NCI-H526 (cell line): ENCODE measurements around the gene PRCC.
A peak's percentile ranks its signal among the peaks of the same experiment; 100 is the strongest.
"Not testable (repeated sequence)": the region's sequence is repeated elsewhere in the genome, so short reads cannot be mapped to it uniquely, and the experiment has no call there.

ENCODE experiments used
- DNase-seq, 2 experiments: peaks; one replicate each; lab custom pipeline; 2025; lab: John Stamatoyannopoulos, UW

PRCC gene

GRCh38 chr1:156765136-156765535, 2.2 kb upstream of the PRCC start:
- not testable (repeated sequence) for DNase-seq

DNA sequence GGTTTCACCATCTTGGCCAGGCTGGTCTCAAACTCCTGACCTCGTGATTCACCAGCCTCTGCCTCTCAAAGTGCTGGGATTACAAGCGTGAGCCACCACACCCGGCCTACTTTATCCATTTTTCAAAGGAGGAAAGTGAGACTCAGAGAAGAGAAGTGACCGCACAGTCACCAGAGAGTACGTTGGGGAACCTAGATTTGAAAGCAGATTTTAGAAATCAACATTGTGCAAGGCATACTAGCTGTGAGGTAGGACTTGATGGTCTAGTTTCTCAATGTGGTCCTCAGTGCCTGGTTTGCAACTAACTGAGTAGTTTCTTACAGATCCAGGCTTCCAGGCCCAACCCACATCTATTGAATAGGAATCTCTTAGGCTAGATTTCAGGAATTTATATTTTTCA, 1.7 kb upstream of the PRCC start:
- no peak for DNase-seq

DNA sequence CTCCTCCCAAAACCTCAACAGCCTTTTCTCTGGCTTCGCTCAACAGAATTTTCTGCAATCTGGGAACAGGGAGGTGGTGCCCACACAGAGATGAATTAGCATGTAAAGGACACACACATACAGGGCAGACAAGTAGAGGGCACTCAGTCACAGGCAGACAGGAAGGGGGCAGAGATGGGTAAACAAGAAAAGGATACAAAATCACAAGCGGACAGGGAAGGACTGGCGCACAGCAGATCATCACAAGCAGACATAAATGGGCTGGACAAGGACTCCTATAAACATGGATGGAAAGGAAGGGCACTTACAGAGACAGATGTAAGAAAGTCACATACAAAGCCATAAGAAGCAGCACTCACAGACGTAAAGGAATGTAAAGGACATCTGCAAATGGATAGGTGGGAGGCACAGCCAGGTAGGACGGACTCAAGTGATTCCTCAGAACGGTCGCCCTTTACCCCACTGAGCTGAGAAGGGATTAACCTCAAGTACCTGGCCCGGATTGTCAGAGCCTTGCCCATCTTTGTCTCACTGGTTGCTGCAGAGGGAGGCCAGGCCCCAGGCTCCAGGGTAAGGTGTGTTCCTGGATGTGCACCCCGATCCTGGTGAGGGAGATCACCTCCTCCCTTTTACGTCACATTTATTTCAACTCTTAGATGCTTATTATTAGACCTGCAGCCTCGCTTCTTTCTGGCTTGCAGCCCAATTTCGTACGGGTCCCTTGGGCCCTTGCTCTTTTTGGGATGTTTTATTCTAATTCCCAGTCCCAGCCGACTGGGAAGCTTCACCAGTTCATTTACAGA, 836 bp upstream of the PRCC start:
- DNase-seq = no peak

GRCh38 chr1:156767879-156768604, 707 bp downstream of the PRCC start:
- peak in 1 of 2 experiments; percentile 39 for DNase-seq

DNA sequence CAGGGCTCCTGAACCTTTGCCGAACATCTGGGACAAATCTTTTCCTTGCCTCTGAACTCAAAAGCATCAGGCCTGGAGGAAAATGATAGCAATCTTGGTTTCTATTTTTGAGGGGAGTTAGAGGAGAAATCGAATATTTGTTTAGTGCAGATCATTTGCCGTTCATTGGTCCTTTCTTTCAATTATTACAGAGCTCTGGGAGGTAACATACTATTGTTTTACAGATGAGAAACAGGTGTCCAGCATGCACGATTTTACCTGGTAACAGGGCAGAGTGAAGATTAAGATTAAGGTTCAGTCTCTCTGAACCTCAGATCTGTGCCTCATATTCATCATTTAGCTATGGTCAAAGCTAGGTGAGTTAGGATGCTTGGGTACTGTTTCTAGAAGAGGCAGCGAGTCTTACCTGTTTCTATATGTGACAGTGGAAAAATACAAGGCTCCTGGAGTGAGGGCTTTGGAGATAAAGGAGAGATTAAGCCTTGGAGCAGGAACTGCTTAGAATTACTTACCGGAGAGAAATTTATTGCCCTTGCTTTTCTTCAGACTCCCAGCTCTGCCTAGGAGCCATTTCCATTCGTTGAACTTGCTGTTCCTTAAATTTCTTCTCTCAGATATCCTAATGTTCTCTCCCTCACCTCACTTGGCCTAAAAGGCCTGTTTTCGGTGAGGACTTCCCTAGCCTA, 1.4 kb downstream of the PRCC start:
- no peak for DNase-seq

GRCh38 chr1:156772222-156772621, 4.9 kb downstream of the PRCC start:
- DNase-seq = no peak

DNA sequence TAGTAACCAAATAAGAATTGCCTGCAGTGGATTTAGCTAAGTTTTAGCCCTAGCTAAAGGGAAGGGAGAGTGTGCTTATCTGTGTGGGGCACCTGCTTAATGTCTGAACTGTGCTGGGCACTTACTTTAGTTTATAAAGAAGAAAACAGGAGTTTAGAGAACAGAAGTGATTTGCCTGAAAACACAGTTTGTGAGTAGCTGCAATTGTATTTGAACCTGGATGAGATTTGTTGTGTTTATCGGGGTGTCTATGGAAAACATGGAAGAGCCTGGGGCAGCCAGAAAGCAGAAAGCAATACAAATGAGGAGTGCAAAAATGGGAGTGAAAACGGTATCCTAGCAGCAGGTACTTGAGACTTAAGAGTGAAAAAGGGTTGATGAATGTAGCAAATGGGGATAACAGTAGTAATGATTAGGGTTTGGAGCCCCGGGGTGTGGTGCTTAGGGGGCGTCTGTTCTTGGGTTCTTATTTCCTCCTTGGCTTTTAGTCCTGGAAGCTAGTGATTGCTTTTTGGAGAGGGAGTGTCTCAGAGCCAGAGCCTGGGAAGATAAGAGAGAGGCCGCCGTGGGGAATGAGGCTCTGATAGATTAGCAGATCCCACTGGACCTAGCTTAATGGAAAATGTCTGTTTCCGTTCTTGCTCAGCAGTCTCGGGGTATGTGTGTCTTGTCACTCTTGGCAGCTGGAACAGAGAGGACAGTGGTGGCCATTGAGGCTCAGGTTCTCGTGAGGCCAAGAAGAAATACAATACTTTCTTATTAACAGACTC, 5.6 kb downstream of the PRCC start:
- DNase-seq = no peak

GRCh38 chr1:156773607-156774006, 6.3 kb downstream of the PRCC start:
- peak in 1 of 2 experiments; percentile 19 for DNase-seq

GRCh38 chr1:156775799-156776198, 8.5 kb downstream of the PRCC start:
- no peak for DNase-seq

DNA sequence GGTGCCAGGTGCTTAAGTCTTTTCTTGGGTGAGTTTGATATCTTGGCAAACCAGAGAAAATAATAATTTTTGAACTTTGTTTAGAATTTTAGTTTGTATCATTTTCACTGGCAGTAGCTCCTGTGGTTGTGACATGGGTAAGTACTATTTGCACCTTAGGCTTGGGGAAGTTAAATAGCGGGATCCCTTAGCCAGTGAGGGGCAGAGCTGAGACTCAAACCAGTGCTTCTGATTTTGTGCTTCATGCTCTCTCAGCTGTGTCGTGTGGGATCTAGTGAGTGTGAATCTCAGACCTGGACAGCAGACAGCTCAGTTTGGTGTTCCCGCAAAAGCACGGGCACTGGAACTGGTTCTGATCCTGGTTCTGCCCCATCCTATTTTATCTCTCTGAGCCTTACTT, 9.6 kb downstream of the PRCC start:
- no peak for DNase-seq

DNA sequence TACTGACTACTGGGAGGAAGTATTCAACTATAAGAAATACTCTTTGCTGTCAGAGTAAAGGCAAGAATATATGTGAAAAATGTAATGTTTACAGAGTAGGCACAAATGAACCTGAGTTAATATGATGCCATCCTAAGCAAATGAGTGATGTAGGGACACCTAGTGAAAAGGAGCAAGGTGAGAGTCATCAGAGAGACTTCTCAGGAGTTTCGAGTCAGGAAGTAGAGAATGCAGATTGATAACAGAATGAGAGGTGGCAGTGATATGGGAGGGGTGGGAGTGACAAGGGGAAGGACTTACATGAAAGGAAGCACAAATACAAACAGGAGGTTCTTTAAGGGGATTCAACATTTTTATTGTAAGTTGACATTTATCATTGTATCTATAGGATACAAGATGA, 10.2 kb downstream of the PRCC start:
- DNase-seq = no peak

DNA sequence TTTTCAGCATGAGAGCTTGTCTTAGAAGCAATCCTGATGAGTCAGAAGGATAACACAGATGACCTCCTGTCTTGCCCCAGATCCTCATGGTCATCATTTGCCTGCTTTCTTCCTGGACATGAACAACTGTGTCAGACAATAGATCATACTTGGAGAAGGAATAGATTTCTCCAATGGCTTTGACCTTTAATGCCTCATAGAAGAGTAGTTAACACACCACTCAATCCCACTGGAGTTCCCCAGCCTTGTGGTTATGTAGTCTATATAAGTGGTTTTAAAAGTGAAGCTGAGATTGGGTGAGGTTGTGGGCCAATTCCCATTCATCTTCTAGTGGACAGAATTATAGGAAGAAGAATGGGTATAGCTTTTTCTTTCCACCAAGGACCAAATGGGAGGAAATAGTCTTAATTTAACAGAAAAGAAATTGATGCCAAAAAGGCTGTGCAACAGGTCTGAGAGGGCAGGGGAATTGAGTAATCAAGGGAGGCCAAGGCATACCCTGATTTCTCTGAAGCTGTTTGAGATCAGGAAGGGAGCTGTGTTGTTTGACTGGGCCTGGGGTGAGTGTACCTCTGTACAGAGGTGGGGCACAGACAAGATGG, 14.4 kb downstream of the PRCC start:
- no peak for DNase-seq

DNA sequence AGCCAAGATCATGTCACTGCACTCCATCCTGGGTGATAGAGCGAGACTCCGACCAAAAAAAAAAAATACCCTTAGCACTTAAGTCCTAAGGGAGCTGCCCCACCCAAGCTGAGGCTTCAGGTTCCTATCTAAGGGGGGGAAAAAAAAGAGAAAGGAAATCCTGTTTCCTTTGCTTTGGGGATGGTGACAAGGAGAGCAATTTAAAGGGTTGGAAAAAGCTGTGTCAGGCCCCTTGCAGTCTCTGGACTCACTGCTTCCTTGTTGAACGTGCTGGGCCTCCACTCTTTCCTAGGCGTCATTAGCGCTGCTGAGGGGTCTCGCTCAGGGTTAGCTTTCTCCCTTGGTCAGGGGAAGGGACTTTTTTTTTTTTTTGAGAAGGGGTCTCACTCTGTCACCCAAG, 18.1 kb downstream of the PRCC start:
- DNase-seq = no peak

- DNase-seq = no peak
Observed at GRCh38 chr1:156786640-156787039, 19.3 kb downstream of the PRCC start.

- no peak for DNase-seq
Observed at GRCh38 chr1:156788136-156788535, 20.8 kb downstream of the PRCC start.

DNA sequence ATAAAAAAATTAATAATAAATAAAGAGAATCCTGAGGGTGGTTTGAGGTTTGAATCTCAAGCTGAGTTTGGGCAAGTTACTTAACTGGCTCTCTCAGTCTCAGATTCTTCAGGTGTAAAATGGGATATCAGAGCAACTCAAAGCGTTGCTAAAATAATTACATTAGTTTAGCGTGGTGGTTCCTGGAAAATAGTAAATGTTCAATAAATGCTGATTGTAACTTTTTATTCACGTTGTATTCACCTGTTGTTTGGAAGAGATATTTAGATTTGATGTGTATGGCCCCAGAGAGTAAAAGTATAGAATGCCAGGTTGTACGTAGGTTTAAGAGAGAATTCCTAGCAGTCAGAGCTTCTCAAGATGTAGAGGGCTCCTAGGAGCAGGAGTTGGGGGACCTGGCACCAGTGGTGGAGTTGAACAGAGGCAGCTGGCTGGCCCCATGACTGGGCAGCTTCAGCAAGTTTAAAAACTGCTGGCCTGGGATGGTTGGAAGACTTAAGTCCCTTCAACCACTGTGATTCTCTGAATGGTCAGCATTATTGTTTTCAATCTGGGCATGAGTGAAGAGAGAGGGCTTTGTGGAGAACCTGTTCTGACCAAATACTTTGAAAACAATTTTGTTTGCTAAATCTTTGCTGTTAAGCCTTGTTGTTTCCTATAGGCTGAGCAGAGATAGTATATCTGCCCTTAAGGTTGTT, 22.4 kb downstream of the PRCC start:
- no peak for DNase-seq

- no peak for DNase-seq
Observed at GRCh38 chr1:156794506-156795373, 27.4 kb downstream of the PRCC start.

GRCh38 chr1:156795374-156795733, 28.0 kb downstream of the PRCC start:
- DNase-seq = no peak

- DNase-seq = peak in 1 of 2 experiments; percentile 34
Observed at GRCh38 chr1:156795787-156796186, 28.5 kb downstream of the PRCC start.
